AG09309 (cell line): ENCODE results near the gene KRTAP10-4.
"Not testable (repeated sequence)": the region's sequence is repeated elsewhere in the genome, so short reads cannot be mapped to it uniquely, and the experiment has no call there.

ENCODE experiments used
- DNase-seq: peaks from one replicate; pipeline ENCODE4 v3.0.0-alpha.2; 2010; ENCODE audit warnings: low read depth
- H3K4me3 ChIP-seq: 2 replicates; pipeline ENCODE4 v1.5.1; 2011; ENCODE audit warnings: mild to moderate bottlenecking, low read depth, low read length, moderate library complexity; ENCODE audit not compliant: control insufficient read depth
- CTCF ChIP-seq: IDR thresholded peaks from 2 replicates; pipeline ENCODE4 v1.5.1; 2011; ENCODE audit warnings: mild to moderate bottlenecking, low read depth, low read length, inconsistent platforms; ENCODE audit not compliant: insufficient read depth, control insufficient read depth; ENCODE audit errors: missing control alignments

The KRTAP10-4 gene

GRCh38 chr21:44583089-44583799 is 9.7 kb downstream of the KRTAP10-4 start:
- no peak overlapping the region for H3K4me3 ChIP-seq
- TF ChIP-seq CTCF, result no peak
- DNase-seq, result no peak

- DNase-seq, result no peak
- H3K4me3 ChIP-seq, result no peak overlapping the region
- no peak for TF ChIP-seq CTCF
Observed at GRCh38 chr21:44583800-44584147, 10.2 kb downstream of the KRTAP10-4 start.

GRCh38 chr21:44585892-44586291 is 12.4 kb downstream of the KRTAP10-4 start:
- no peak for TF ChIP-seq CTCF
- H3K4me3 ChIP-seq, result no peak overlapping the region
- DNase-seq, result no peak

- no peak overlapping the region for H3K4me3 ChIP-seq
- no peak for TF ChIP-seq CTCF
- no peak for DNase-seq
Observed at GRCh38 chr21:44589094-44589493, 15.6 kb downstream of the KRTAP10-4 start.

GRCh38 chr21:44589586-44590305 is 16.2 kb downstream of the KRTAP10-4 start:
- no peak for TF ChIP-seq CTCF
- no peak overlapping the region for H3K4me3 ChIP-seq
- DNase-seq, result no peak

GRCh38 chr21:44590311-44590721 is 16.8 kb downstream of the KRTAP10-4 start:
- TF ChIP-seq CTCF, result no peak

GRCh38 chr21:44590897-44591800 is 17.6 kb downstream of the KRTAP10-4 start:
- DNase-seq, H3K4me3 ChIP-seq: not testable (repeated sequence)

More at GRCh38 chr21:44590311-44590721, 16.8 kb downstream of the KRTAP10-4 start:
- H3K4me3 ChIP-seq, result no peak overlapping the region
- DNase-seq, result no peak

GRCh38 chr21:44591801-44592130 is 18.2 kb downstream of the KRTAP10-4 start:
- not testable (repeated sequence) for H3K4me3 ChIP-seq, DNase-seq
